Left forelimb (tissue), 1 donor: Measurements from ENCODE around the gene KCNAB2.

ENCODE experiments used
- DNase-seq: peaks from one replicate; pipeline ENCODE4 v3.0.0-alpha.2; 2018; ENCODE audit warnings: low spot score

The KCNAB2 gene

DNA sequence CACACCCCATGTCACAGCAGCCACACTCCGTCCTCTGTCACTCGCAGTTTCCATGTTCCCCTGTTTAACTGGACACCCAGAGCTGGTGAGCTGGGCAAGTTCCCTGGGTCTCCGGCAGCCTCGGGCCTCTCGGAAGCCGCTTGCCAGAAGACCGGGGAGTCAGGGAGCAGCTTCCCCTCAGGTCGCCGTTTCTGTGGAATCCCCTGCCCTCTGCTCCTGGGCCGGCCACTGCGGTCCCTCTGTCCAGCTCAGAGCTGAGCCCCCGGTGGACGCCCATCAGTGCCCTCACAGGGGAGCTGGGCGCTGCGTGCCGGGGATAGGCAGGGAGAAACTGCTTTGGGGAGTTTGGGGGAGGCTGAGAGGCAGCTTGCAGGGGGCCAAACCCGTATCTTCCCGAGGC, 37.7 kb downstream of the KCNAB2 start:
- no peak for DNase-seq

DNA sequence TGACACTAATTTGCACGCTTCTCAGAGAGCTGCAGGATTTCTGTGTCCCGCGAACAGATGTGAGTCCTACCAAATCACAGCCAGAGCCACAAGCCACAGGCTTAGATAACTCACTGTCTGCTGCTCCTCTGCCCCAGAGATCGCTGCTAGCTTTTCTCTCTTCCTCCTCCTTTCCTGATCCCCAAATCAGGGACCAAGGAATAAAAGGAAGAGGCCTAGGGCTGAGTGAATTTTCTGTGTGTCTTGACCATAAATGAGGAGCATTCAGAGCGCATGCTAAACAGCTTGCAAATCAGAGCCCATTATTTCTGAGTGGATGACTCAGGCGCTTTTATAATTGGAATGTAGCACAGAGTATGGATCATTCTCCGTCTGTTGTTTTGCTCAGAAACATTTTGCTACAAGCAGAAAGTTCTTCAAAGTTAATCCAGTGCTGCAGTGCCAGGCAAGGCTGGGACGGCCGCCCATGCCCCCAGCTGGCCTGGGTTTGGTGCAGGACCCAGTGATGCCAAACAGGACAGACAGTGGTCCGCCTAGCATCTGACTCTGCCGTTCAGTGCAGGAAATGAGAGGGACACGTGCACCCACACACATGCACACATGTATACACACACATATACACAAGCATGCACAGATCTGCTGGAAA, 38.2 kb downstream of the KCNAB2 start:
- DNase-seq = no peak

DNA sequence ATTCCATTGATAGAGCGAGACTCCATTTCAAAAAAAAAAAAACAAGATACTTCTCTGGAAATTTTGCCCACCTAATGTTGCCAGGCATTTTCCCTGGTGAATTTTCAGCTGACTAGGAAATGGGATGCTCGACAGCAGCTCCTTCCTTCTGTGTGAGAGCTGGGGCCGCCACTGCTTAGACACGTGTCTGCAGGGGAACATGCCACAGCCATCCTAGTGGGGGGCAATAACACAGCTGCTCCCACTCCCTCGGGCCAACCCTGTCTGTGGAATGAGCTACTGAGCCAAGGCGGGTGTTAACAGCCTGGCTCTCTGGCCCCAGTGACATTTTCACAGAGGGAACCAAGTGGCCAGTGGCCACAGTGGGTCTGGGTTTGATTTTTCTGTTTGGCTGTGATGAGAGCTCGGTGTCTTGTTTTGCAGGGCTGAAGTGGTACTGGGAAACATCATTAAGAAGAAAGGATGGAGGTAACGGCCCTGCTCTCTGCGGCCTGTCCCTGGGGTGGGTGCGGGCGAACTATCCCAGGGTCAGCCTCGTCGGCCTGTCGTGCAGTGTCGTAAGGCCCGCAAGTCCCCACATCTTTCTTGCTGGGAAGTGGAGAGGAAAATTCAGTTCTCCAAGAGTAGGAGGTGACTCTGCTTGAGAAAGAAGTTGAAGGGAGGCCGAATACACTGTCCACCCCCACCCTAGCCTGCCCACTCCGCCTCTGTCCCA, 39.2 kb downstream of the KCNAB2 start:
- no peak for DNase-seq

DNA sequence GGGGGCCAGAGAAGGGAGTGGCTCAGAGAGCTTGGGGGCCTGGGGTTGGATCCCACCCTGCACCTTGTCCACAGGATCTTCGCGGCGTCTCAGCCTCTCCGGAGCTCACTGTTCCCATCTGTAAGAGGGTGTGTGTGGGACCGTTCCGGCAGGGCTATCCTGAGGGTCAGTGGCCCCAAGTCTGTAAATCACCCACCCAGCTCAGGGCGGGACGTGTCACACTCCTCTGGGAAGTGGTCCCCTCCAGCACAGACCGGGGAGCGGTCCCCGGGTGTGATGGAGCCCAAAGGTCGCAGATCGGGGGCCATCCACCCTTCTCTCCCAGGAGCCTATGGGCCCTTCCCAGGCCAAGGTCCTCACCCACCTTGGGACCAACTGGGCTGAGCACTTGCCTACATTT, 40.0 kb downstream of the KCNAB2 start:
- no peak for DNase-seq

DNA sequence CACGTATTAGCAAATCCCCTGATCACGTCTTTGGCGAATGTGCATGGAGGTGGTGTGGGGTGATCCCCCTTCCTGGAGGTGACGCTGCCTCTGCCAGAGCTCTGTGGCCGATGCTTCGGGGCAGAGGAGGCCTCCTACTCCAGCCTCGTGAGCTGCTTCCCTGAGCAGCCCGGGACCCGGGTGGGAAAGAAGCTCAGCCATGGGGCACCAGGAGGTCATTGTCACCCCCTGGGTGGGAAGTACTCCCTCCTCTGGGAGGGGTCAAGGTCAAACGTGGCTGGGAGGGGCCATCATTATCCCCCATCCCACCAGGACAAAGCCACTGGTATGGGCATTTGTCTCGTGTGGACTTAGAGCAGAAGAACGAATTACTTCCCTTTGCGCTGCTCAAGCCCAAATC, 40.7 kb downstream of the KCNAB2 start:
- no peak for DNase-seq

DNA sequence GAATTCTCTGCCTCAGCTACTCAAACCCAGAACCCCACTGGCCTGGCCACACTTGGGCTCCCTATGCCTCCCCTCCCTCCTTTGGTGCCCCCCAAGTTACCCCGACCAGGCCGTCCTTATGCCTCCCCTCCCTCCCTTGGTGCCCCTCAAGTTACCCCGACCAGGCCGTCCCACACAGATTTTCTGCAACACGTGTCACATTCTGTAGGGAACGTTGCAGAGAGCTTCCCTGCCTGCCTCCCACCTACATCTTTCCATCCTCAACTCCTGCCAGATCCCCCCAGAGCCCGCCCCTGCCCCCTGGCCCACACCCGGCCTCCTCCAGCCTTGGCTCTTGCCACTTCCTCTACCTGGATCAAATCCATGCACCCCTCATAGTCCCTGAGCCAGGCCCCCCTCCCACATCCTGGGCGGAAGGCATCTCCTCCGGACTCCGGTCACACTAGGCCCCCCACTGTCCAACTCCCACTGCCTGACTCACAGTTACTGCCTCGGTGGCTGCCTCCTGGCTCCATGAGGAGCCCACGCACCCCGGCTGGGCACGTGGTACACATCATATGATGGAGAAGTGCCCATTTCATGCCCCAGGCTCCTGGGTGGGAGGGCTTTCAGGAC, 41.2 kb downstream of the KCNAB2 start:
- DNase-seq = no peak

DNA sequence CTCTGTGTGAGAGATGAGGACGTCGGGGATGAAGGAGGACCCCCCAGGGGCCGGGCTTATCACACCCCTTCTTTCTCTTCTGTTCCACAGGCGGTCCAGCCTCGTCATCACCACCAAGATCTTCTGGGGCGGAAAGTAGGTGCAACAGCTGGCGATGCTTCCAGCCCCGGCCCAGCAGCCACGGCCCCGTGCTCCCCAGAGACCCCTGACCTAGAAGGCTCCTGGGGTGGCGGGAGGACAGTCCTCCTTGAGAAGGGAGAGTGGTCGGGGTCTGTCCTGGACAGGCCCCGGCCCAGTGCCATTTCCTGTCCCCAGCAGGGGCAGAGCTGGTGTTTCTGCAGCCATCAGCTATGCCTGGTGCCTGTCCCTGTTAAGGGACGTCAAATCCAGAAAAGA, 41.7 kb downstream of the KCNAB2 start:
- DNase-seq = no peak

DNA sequence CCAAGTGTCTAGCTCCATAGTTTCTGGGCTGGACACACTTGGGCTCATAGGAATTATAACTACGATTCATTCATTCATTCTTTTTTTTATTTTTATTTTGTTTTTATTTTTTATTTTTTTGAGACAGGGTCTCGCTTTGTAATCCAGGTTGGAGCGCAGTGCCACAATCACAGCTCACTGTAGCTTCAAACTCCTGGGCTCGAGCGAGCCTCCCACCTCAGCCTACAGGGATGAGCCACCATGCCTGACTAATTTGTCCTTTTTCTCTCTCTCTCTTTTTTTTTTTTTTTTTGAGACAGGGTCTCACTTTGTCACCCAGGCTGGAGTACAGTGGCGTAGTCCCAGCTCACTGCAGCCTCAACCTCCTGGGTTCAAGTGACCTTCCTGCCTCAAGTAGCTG, 42.3 kb downstream of the KCNAB2 start:
- no peak for DNase-seq

DNA sequence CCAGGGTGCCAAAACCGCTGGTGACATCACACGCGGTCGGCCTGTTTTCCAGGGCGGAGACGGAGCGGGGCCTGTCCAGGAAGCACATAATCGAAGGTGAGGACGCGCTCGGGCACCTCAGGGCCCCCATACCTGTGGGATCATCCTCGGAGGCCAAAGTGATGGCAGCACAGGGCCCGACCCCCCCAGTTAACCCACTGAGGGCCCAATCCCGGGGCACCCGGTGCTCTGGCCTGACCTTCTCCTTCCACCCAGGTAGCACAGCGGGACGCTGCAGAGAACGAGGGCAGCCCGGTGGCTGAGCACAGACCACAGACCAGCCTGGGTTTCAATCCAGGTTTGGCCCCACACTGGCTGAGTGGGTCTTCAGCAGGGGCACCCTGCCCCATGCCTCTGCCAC, 43.3 kb downstream of the KCNAB2 start:
- no peak for DNase-seq

DNA sequence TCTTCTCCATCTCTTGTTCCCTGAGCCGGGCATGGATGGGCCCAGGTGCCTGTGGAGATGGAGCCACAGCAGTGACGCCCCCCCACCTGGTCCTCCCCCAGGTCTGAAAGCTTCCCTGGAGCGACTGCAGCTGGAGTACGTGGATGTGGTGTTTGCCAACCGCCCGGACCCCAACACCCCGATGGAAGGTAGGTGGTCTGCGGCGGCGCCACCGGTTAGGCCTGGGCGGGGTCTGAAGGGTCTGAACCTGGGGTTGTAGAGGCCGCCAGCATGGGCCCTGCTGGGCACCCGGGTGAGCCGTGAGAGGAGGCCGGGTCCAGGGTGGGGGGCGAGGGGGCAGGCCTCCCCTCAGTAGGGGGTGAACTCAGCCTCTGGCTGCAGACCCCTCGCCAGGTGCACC, 44.6 kb downstream of the KCNAB2 start:
- DNase-seq = no peak

DNA sequence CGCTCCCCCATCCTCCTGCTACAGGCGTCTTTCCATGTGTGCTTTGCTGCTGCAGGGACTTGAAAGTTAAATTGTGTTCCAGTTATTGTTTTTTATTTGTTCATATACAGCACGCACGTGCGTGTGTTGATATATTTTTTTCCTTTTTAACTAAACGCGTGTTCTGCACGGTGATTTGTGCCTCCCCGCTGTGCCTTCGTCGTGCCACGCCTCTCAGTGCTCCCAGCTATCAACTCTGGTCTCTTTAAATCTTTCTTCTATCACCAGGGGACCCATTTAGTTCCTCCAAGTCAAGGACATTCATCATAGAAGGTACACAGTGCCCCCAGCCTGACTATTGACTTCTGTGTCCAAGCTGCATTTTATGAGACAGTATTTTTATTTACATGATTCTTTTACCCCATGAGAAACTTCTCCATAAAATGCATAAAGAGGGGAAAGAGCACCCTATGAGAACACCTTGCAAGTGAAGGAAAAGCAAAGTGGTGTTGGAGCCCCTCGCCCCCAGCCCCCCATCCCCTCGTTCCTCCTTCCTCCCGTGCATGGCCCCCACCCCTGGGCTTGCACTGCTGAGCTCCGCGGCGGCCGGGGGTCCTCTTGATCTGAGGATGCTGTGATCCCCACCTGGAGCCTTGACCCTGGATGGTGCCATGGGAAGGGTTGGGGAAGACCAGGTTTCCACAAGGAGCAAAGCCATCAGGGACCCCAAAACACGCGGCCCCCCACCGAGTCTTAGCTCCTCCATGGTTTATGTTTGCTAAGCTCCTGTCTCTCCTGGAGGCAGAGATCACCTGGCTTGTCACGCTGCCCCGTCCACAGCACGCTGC, 45.5 kb downstream of the KCNAB2 start:
- DNase-seq = no peak

DNA sequence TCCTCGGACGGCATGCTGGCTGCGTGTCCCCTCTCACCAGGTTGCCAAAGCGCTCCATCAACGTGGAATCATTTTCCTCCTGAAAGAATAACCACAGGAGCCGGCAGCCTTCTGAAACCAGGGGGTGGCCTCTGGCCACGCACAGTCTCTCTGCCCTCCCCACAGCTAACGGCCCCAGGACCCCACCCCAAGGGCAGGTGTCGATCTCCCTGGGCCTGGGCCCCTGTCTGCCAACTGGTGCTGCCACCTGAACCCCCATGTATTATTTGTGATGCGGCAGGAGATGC, 46.1 kb downstream of the KCNAB2 start:
- DNase-seq = no peak

DNA sequence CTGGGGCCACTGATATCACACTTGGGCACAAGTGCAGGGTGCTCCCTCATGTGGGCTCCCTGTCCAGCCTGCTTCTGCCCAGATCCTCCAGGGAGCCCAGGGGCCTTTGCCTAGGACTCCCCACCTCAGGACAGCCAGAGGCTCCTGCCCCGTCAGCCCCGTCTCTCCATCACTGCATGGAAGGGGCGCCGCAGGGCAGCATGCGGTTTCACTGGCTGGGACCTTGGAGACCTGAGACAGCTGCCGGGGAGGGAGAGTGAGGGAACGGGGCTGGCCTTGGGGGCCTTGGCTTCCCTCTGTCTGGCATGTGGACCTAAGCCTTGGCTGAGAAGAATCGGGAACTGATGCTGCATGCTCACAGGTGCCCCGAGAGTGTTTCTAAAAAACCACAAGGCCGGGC, 46.5 kb downstream of the KCNAB2 start:
- DNase-seq = no peak

DNA sequence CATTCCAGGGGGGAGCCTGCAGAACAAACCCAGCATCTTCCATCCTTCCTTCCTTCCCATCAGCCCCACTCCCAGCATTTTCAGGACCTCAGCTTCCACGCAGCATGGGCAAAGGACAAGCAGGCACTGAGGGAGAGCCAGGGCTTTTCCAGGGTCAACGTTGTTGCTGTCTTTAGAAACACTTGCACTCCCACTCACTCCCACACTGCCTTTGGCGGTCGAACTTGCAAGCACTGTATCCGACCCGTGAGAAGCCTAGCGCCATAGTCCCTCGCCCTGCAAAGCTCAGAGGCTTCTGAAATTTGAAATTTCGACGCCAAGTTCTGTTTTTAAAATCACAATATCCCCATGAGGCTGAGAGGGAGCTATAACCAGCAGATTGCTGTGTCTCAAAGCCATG, 47.4 kb downstream of the KCNAB2 start:
- DNase-seq = no peak

DNA sequence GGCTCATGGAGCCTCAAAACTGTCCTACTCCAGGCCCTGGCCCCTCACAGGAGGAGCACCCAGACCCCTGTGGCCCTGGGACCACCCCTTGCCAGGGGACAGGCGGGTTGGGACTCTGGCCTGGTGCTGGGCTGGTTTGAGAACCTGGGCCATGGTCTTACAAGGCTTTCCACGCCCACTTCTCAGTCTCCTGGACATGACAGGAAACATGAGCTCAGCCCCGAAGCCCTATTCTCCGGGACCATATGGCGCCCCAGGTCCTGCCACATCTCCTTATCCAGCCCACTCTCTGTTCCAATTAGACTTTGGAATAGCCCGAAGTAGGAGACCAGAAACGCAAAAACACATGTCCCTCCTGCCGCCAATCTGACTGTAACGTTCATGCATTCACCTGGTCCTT, 47.9 kb downstream of the KCNAB2 start:
- DNase-seq = no peak

DNA sequence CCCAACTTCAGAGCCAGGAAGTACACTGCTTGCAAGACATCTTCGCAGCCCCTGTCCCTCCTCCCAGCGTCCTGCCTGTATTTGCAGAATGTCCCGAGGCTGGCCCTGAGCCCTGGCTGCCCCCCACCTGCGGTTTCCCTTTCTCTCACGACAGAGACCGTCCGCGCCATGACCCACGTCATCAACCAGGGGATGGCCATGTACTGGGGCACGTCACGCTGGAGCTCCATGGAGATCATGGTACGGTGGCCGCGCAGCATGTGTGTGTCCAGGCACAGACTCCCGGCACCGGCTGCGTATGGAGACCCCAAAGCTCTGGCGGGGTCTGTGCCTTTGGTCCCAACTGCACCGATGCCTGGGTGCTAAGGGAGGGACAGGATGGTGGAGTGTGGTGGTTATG, 48.6 kb downstream of the KCNAB2 start:
- DNase-seq = no peak

DNA sequence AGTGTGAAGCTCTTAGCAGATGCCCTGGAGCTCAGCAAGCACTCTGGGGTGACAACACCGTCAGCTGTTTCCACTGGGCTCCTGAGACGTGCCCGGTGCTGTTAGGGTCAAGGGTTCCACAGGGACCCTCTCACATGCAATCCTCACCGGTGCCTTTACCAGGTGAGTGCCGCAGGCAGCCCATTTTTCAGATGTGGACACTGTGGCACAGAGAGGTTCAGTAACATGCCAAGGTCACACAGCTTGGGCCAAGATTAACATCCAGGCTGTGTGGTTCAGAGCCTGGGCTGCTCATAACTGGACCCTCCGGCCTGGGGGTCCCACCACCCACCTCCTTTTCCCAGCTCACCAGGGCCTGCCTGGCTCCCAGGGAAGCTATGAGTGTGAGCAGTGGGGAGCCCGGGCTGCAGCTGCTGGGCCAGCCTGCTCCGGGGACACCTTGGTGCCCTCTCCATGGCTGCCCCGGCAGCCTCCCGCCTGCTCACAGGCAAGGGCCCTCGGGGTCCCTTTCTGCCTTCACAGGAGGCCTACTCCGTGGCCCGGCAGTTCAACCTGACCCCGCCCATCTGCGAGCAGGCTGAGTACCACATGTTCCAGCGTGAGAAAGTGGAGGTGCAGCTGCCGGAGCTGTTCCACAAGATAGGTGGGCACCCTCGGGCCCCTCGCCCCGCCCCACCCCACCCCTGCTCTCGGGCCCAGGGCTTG, 49.3 kb downstream of the KCNAB2 start:
- DNase-seq = no peak

DNA sequence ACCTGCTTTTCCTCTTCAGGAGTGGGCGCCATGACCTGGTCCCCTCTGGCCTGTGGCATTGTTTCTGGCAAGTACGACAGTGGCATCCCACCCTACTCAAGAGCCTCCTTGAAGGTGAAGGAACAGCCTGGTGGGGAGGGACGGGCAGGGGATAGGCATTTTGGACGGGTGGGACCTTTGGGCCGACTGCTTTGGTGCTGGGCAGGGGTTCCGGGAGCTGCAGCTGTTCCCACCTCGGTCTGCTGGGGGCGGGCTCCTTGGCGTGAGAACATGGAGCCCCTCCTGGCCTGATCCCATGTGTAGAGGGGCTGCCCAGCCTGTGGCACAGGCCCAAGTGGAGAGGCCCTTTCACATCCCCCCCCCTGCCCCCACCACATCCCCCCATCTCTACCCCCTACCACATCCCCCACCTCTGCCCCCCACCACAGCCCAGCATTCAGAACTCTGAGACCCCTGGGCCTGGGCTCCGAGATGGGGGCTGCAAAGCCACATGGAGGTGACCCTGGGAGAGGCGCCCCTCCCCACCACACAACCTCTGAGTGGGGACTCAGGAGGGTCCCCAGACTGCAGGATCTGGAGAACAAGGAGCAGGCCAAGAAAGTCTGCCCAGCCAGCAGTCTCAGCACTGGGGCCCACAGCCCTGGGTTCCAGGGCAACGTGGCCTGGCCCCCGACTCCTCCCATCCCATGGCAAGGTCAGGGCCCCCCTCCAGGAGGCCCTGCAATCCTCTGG, 50.0 kb downstream of the KCNAB2 start:
- DNase-seq = no peak

DNA sequence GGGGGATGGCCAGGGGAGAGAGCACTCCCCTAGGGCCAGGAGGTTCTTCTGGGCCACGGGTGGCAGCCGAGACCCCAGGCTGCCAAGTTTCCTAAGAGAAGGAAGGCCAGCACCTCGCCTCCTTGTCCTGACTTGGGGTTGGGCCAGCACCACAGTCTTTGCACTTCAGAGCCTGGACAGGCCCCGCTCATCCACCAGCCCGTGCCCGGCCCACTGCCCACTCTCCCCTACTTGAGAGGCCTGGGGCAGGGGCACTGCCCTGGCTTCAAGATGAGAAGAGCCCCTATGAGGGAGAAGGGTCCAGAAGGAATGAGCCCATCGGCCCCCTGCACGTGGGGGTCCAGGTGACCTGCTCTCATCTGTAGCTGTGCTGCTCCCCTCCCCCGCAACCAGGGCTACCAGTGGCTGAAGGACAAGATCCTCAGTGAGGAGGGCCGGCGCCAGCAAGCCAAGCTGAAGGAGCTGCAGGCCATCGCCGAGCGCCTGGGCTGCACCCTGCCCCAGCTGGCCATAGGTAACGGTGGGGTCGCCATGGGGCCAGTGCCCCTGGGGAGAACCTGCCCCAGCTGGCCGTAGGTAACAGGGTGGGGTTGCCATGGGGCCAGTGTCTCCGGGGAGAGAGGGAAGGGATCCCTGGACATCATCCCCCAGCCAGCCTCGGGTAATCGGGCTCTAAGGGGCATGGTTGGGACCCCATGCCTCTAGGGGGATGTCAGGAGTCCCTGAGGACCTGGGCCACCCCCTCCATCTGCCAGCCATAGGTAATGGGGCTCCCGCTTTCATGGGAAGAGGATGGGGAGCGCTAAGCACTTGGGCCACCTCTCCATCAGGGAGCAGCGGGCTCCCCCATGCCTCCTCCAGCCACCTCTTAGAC, 50.8 kb downstream of the KCNAB2 start:
- DNase-seq = no peak

DNA sequence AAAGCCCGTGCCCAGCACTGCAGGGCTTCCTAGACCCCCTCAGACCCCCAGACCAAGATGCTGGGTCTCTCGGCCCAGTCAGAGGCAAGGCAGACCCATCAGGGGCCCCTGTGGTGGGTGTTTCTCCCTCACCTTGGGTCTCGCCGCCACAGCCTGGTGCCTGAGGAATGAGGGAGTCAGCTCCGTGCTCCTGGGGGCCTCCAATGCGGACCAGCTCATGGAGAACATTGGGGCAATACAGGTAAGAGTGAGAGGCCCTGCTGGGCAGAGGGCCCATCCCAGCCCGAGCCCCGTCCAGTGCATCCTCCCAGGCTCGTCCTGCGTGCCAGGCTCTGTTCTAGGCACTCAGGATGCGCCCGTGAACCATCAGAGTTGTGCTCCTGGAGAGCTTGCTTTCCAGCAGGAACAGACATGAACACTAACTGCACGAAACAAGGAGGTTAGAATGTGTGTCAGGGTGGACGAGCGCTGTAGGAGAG, 51.5 kb downstream of the KCNAB2 start:
- DNase-seq = no peak

DNA sequence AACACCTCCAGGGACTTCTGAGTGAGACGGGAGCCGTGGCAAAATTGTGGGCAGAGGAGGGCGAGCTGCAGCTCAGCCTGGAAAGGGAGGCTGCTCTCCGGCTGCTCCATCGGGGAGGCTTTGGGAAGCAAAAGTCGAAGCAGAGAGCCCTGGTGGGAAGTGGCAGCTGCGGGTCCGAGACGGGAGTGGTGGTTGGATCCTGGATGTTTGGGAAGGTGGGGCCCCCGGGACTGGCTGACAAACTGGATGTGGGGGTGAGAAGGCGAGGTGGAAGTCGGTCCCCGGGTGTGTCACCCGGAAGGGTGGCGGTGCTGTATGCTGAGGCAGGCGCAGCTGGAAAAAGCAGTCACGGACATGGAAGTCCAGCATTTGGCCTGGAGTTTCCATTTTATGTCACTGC, 52.1 kb downstream of the KCNAB2 start:
- DNase-seq = no peak
